ENCODE data around the gene MESP1.

- TF ChIP-seq POLR2AphosphoS5 (IDR thresholded peaks at IDR 0.05; ENCODE audit: low read depth, low read length), result no peak
- no peak for TF ChIP-seq TAF1 (IDR thresholded peaks at IDR 0.05; ENCODE audit: low read depth, low read length)
- TF ChIP-seq POLR2A (IDR thresholded peaks at IDR 0.05; ENCODE audit: low read depth, low read length), result no peak
- TF ChIP-seq PAX5 (IDR thresholded peaks at IDR 0.05; ENCODE audit: insufficient read depth, low read length, severe bottlenecking), result no peak
These were observed 26.4 kb downstream of the MESP1 start for GRCh38 chr15:89724621-89725020.
